ENCODE data around the gene EIF2D.
A peak's percentile ranks its signal among the peaks of the same experiment; 100 is the strongest.

The EIF2D gene

DNA sequence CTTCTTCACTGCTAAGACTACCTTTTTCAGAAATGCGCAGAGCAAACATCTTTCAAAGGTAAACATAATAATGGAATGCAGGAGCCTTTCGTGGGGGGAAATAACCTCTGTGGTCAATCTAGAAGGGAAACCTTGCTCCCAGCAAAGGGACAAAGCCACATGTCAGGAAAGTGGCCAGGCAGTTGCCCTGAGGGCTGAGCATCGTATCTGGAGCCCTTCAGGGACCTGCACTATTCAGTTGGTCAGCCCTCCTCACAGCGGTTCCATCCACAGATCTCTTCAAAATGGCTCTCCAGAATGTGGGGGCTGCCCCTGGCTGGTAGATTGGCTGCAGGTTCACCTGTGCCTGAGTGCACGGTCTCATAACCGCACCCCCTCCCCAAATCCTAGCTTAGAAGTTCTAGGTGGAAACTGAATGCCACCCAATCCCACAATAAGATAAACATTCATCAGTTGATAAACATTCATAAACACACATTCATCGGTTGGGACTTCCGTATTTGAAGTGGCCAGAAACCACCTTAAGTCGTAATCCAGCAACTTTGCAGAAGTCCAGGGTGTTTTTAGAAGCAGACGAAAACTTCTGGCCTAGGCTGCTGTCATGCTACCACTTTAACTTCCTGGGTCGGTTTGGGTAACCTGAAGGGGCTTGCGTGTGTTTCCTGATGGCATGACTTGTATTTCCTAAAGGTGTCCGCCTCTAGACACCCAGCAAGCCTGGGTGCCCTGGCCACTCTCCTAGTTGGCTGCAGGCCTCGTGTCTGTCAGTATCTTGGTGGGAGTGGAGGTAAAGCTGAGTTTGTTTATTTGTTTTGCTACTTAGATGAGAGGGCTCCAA is 54.4 kb downstream of the EIF2D start:
- no peaks in the 10 kb centered on the region for H3K27me3 ChIP-seq (ENCODE audit: control insufficient read depth, insufficient read depth, low read length)
- peak overlapping the region; percentile 69 for H3K9ac ChIP-seq (ENCODE audit: low read length)
- peaks cover 60% of the 10 kb centered on the region for H3K4me1 ChIP-seq (ENCODE audit: control insufficient read depth, insufficient read depth, low read length)
- no peaks in the 10 kb centered on the region for H3K36me3 ChIP-seq (ENCODE audit: control insufficient read depth, insufficient read depth, low read length)
- H3K4me3 ChIP-seq (ENCODE audit: low read length) = peak overlapping the region; percentile 58
- H3K9me3 ChIP-seq (ENCODE audit: control insufficient read depth, low read length) = no peaks in the 10 kb centered on the region

DNA sequence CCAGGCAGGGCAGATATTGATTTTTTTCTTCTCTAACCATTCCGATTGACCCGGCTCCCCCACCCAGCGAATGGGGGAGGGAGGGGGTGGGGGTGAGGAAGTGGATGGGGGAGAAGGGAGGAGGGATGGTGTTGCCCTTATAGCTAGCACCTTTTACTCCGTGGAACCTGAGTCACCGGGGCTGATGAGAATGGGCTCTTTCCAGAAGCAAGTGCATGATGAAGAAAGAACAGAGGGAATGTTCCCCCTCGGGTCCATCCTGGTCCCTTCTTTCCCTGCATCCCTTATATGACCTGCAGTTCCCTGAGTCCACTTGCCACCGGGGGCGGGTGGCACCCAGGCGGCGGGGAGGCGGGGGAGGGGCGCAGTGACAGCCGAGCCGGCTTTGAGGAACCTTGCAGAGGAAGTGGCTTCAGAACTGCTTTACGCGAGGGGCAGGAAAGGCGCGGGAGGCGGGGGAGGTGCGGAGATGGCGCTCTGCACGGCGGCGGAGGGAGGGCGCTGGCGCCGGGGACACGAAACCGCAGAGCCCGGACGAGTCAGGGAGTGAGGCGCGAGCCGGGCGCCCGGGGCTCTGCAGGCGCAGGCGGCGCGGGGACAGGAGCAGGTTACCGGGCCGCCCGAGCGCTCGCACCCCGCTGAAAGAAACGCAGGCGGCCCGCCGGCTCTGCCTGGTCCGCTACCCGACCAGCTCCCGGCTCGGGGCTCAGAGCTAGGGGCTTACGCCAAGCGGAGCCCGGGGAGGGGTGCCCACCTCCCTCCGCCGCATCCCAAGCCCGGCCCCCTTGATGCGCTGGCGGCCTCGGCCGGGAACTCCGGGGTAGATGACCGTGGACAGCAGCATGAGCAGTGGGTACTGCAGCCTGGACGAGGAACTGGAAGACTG is 55.3 kb downstream of the EIF2D start:
- Histone ChIP-seq H3K9ac (ENCODE audit: low read length) (peak overlapping the region; percentile 69), H3K4me3 (ENCODE audit: low read length) (peak overlapping the region; percentile 58), H3K4me1 (ENCODE audit: control insufficient read depth, insufficient read depth, low read length) (peaks cover 57% of the 10 kb centered on the region), H3K36me3 (ENCODE audit: control insufficient read depth, insufficient read depth, low read length) (no peaks in the 10 kb centered on the region), H3K27me3 (ENCODE audit: control insufficient read depth, insufficient read depth, low read length) (no peaks in the 10 kb centered on the region), H3K9me3 (ENCODE audit: control insufficient read depth, low read length) (no peaks in the 10 kb centered on the region)

DNA sequence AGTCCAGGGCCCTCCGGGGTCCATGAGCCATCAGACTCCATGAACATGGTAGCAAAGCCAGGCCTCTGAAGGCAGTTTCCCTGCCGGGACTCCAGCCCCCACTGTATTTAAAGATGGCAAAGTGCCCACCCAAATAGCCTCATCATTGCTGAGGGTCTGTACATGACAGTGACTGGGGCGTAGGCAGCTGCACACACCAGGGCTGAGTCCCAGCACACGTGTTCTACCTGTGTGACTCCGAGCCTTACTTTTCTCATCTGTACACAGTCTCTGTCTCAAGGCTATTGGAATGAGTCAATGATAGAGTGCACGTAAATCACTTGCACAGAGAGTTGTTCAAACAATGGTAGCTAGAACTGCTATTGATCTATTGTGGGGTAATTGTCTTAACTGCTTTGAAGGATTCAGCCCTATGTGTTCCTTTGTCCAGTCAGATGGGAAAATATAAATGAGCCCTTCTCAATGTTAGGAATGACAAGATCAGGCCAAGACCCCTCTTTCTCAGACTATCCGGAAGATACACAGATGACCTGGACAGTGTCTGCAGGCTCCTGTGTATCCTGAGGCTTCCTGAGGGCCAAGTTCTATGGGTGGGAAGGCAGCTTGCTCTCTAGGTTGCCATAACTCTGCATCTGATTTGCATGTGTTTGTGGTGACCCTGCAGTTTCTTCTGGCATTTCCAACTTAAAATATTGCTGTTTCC is 56.1 kb downstream of the EIF2D start:
- Histone ChIP-seq H3K4me1 (ENCODE audit: control insufficient read depth, insufficient read depth, low read length) (peaks cover 52% of the 10 kb centered on the region), H3K9ac (ENCODE audit: low read length) (no peak overlapping the region), H3K9me3 (ENCODE audit: control insufficient read depth, low read length) (no peaks in the 10 kb centered on the region), H3K27me3 (ENCODE audit: control insufficient read depth, insufficient read depth, low read length) (no peaks in the 10 kb centered on the region), H3K4me3 (ENCODE audit: low read length) (no peak overlapping the region), H3K36me3 (ENCODE audit: control insufficient read depth, insufficient read depth, low read length) (no peaks in the 10 kb centered on the region)

DNA sequence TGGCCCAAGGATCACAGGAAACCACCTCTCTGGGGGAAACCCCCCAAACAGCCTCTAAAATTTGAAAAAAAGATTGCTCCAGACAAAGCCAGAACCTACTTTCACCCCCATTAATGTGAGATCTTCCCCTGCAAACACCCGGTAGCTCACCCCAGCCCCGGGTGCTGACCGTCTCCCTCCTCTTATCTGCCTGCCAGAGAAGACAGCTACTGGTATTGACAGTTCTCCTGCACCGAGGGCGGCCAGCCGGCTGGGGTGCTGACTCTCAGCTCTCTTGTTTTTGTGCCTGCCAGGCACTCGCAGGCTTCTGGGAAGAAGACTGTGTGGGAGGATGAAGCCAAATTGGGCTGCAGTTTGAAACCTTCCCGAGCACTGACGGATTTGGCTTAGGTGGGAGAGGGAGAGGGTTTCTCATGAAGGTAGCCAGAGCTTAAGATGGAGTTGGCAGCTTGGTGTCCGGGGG is 56.8 kb downstream of the EIF2D start:
- no peaks in the 10 kb centered on the region for H3K9me3 ChIP-seq (ENCODE audit: control insufficient read depth, low read length)
- no peak overlapping the region for H3K4me3 ChIP-seq (ENCODE audit: low read length)
- H3K9ac ChIP-seq (ENCODE audit: low read length) = no peak overlapping the region
- H3K36me3 ChIP-seq (ENCODE audit: control insufficient read depth, insufficient read depth, low read length) = no peaks in the 10 kb centered on the region
- no peaks in the 10 kb centered on the region for H3K27me3 ChIP-seq (ENCODE audit: control insufficient read depth, insufficient read depth, low read length)
- H3K4me1 ChIP-seq (ENCODE audit: control insufficient read depth, insufficient read depth, low read length) = peaks cover 45% of the 10 kb centered on the region

DNA sequence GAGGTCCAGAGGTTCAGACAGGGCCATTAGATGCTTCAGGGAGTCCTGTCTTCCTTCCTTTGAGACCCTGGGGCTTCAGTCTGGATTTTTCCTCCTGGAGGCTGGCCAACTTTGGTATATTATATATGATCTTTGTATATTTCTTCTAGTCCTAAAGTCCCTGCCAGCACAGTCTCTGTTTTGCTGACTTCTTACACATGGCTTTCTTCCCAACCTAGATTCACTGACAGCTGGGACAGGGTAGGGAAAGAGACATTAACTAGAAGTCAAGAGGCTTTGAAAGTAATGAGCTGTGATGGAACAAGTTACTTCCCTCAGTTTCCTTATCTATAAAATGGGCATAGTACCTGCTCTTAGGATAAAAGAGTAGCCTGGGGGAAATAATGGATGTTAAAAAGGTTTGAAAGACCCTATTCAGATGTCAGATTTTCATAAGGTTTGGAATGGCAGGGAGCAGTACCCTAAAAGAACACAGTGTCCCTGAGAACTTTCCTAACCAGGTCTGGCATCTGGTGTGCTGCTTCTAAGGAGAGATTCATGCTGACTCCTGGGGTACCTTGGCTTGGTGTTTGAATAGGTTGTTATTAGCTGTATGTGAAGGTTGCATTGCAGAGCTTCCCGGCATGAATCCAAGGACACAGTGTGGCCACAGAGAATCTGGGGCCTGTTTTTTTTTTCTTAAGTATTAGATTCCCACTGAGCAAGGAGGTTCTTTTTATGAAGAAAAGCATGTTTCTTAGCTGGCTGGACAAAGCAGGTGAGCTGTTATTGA is 57.4 kb downstream of the EIF2D start:
- no peak overlapping the region for H3K4me3 ChIP-seq (ENCODE audit: low read length)
- peaks cover 39% of the 10 kb centered on the region for H3K4me1 ChIP-seq (ENCODE audit: control insufficient read depth, insufficient read depth, low read length)
- H3K9me3 ChIP-seq (ENCODE audit: control insufficient read depth, low read length) = no peaks in the 10 kb centered on the region
- no peaks in the 10 kb centered on the region for H3K27me3 ChIP-seq (ENCODE audit: control insufficient read depth, insufficient read depth, low read length)
- H3K36me3 ChIP-seq (ENCODE audit: control insufficient read depth, insufficient read depth, low read length) = no peaks in the 10 kb centered on the region
- H3K9ac ChIP-seq (ENCODE audit: low read length) = no peak overlapping the region

DNA sequence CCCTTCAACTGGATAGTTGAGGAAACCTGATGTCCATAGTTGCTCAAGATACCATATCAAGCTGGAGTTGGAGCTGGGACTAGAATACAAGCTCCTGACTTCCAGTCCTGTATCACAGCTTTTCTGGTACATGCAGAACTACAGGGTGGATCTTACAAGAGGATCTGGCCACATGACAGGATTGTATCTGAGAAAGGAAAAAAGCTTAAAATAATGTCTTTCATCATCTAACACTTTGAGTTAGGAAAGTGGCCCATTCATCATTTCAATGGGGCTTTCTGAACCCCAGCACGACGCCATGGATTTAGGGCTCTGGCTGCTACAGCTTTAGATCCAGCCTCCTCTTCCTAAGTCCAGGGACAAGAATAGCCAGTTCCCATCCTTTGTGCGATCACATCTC is 58.1 kb downstream of the EIF2D start:
- Histone ChIP-seq H3K4me3 (ENCODE audit: low read length) (no peak overlapping the region), H3K9ac (ENCODE audit: low read length) (no peak overlapping the region), H3K36me3 (ENCODE audit: control insufficient read depth, insufficient read depth, low read length) (no peaks in the 10 kb centered on the region), H3K27me3 (ENCODE audit: control insufficient read depth, insufficient read depth, low read length) (no peaks in the 10 kb centered on the region), H3K9me3 (ENCODE audit: control insufficient read depth, low read length) (no peaks in the 10 kb centered on the region), H3K4me1 (ENCODE audit: control insufficient read depth, insufficient read depth, low read length) (peaks cover 33% of the 10 kb centered on the region)

DNA sequence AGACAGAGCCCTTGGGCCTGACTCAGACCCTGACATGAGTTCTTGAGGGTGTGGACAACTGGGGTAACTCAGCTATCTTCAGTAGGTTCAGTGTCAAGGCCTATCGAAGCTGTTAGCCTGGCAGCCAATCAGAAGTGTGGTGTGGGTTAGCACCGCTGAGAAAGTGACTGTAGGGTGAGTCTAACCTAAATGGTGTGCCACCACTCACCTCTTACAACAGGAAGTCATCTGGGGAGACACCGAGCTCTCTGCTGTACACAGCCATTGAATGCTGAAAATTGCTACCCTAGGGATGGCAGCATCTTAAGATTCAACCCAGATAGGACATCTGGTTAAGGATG is 60.3 kb downstream of the EIF2D start:
- no peak overlapping the region for H3K4me3 ChIP-seq (ENCODE audit: low read length)
- H3K4me1 ChIP-seq (ENCODE audit: control insufficient read depth, insufficient read depth, low read length) = peaks cover 13% of the 10 kb centered on the region
- no peaks in the 10 kb centered on the region for H3K27me3 ChIP-seq (ENCODE audit: control insufficient read depth, insufficient read depth, low read length)
- H3K9ac ChIP-seq (ENCODE audit: low read length) = no peak overlapping the region
- H3K9me3 ChIP-seq (ENCODE audit: control insufficient read depth, low read length) = no peaks in the 10 kb centered on the region
- no peaks in the 10 kb centered on the region for H3K36me3 ChIP-seq (ENCODE audit: control insufficient read depth, insufficient read depth, low read length)

DNA sequence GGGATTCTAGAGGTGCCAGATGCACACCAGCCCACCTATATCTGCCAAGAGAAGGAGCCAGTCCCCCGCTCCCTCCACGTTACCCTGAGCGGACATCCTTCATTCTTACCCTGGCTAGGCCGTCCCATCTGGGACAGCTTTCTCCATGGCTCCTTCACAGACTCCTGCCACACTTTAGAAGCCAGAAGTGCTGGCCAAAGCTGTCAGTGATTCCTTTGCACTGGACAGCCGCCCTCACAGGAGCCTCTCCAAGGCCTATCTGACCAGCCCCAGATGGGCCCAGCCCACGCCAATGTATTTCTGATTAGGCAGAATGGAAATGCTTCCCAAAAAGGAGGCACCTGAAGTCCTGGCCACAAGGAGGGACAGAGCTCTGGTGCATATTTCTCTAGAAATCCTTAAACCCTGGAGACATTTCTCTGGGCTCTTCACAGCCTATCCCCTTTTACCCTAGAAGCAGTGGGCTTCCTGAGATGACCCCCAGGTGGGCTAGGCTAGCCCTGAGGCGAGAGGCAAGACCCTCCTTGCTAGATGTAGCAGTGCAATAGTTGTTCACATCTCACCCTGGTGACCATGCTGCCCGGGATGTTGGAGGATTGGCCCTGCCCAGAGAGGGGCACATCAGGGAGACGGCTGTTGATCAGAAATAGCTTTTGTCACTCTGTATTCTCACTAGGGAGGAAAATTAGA is 60.8 kb downstream of the EIF2D start:
- no peaks in the 10 kb centered on the region for H3K27me3 ChIP-seq (ENCODE audit: control insufficient read depth, insufficient read depth, low read length)
- peaks cover 10% of the 10 kb centered on the region for H3K4me1 ChIP-seq (ENCODE audit: control insufficient read depth, insufficient read depth, low read length)
- H3K36me3 ChIP-seq (ENCODE audit: control insufficient read depth, insufficient read depth, low read length) = no peaks in the 10 kb centered on the region
- no peaks in the 10 kb centered on the region for H3K9me3 ChIP-seq (ENCODE audit: control insufficient read depth, low read length)
- H3K4me3 ChIP-seq (ENCODE audit: low read length) = no peak overlapping the region
- no peak overlapping the region for H3K9ac ChIP-seq (ENCODE audit: low read length)

DNA sequence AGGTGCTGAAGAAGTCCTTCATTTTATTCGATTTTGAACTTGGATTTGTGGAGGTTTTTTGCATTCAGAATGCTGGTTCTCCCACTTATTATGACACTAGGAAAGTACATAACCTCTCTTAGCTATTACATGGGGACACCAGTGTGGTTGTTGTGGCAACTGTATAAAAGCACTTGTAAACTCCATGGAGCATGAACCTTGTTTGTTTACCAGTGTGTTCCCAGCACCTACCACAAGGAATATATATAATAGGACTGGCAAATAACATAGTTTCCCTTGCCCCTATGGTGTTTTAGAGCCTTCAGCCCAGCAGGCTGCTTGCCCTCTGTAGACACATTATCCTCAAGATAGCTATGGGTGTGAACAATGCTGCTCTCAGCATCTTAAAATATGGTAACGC is 61.8 kb downstream of the EIF2D start:
- Histone ChIP-seq H3K4me3 (ENCODE audit: low read length) (no peak overlapping the region), H3K4me1 (ENCODE audit: control insufficient read depth, insufficient read depth, low read length) (no peaks in the 10 kb centered on the region), H3K27me3 (ENCODE audit: control insufficient read depth, insufficient read depth, low read length) (no peaks in the 10 kb centered on the region), H3K9ac (ENCODE audit: low read length) (no peak overlapping the region), H3K9me3 (ENCODE audit: control insufficient read depth, low read length) (no peaks in the 10 kb centered on the region), H3K36me3 (ENCODE audit: control insufficient read depth, insufficient read depth, low read length) (no peaks in the 10 kb centered on the region)

DNA sequence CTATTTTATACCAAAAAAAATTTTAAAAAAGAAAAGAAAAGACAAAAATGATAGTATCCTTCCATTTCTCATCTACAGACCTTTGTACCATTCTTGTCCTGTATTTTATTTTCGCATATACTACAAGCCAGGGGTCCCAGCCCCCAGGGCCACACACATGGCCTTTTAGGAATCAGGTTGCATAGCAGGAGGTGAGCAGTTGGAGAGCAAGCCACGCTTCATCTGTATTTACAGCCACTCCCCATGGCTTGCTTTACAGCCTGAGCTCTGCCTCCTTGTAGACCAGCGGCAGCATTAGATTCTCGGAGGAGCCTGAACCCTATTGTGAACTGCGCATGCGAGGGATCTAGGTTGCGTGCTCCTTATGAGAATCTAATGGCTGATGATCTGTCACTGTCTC is 65.2 kb downstream of the EIF2D start:
- H3K9ac ChIP-seq (ENCODE audit: low read length) = no peak overlapping the region
- H3K36me3 ChIP-seq (ENCODE audit: control insufficient read depth, insufficient read depth, low read length) = no peaks in the 10 kb centered on the region
- H3K27me3 ChIP-seq (ENCODE audit: control insufficient read depth, insufficient read depth, low read length) = no peaks in the 10 kb centered on the region
- no peak overlapping the region for H3K4me3 ChIP-seq (ENCODE audit: low read length)
- no peaks in the 10 kb centered on the region for H3K4me1 ChIP-seq (ENCODE audit: control insufficient read depth, insufficient read depth, low read length)
- no peaks in the 10 kb centered on the region for H3K9me3 ChIP-seq (ENCODE audit: control insufficient read depth, low read length)

DNA sequence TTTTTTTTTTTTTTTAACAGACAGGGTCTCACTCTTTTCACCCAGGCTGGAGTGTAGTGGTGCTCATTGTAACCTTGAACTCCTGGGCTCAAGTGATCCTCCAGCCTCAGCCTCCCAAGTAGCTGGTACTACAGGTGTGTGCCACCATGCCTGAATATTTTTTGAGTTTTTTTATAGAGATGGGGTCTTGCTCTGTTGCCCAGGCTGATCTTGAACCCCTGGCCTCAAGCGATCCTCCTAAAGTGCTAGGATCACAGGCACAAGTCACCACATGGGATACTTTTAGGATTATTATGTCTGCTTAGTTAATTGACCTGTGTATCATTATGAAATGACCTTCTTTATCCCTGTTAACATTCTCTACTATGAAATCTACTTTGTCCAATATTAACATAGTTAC is 66.9 kb downstream of the EIF2D start:
- Histone ChIP-seq H3K36me3 (ENCODE audit: control insufficient read depth, insufficient read depth, low read length) (no peaks in the 10 kb centered on the region), H3K27me3 (ENCODE audit: control insufficient read depth, insufficient read depth, low read length) (no peaks in the 10 kb centered on the region), H3K4me1 (ENCODE audit: control insufficient read depth, insufficient read depth, low read length) (peaks cover 5% of the 10 kb centered on the region), H3K9ac (ENCODE audit: low read length) (no peak overlapping the region), H3K4me3 (ENCODE audit: low read length) (no peak overlapping the region), H3K9me3 (ENCODE audit: control insufficient read depth, low read length) (no peaks in the 10 kb centered on the region)
